Spleen (tissue), 11 donors: Measurements from ENCODE around the gene CDX2. TPM values are rescaled to one million over a fixed set of nuclear protein-coding genes. Genes with fewer than 3 reads are reported as not detected.

ENCODE experiments used
- DNase-seq: peaks from one replicate; pipeline ENCODE4 v3.0.0-alpha.2; 2020
- H3K27ac ChIP-seq, 8 donors: fragments of 200-600 bp; sonication (generic) in 7 of 8; 1 replicate in 4 of 8; 2 replicates in 4 of 8; pipeline versions ENCODE4 v1.5.0 to v1.8.0; 2016 to 2021; ENCODE audit warnings: inconsistent platforms in 4 of 8, mild to moderate bottlenecking in 4 of 8, moderate library complexity in 1 of 8
- H3K27me3 ChIP-seq, 7 donors: fragments of 200-600 bp; sonication (generic) in 6 of 7; replicated peaks in 1 of 7; 1 replicate in 4 of 7; 2 replicates in 3 of 7; pipeline versions ENCODE4 v1.5.0 to v1.8.0; 2016 to 2021; ENCODE audit warnings: inconsistent platforms in 3 of 7, mild to moderate bottlenecking in 1 of 7
- H3K36me3 ChIP-seq, 6 donors: fragments of 200-600 bp; sonication (generic) in 5 of 6; 1 replicate in 4 of 6; 2 replicates in 2 of 6; pipeline versions ENCODE4 v1.5.0 to v1.8.0; 2016 to 2021; ENCODE audit warnings: inconsistent platforms in 2 of 6
- H3K4me1 ChIP-seq, 6 donors: fragments of 200-600 bp; sonication (generic) in 5 of 6; 1 replicate in 3 of 6; 2 replicates in 3 of 6; pipeline versions ENCODE4 v1.5.0 to v1.8.0; 2016 to 2021; ENCODE audit warnings: inconsistent platforms in 3 of 6
- H3K4me3 ChIP-seq, 8 donors: fragments of 200-600 bp; sonication (generic) in 7 of 8; 1 replicate in 4 of 8; 2 replicates in 4 of 8; pipeline versions ENCODE4 v1.5.0 to v1.8.0; 2016 to 2021; ENCODE audit warnings: inconsistent platforms in 4 of 8, mild to moderate bottlenecking in 4 of 8, moderate library complexity in 2 of 8
- H3K9me3 ChIP-seq, 8 donors: fragments of 200-600 bp; sonication (generic) in 7 of 8; 1 replicate in 4 of 8; 2 replicates in 4 of 8; pipeline versions ENCODE4 v1.5.0 to v1.8.0; 2016 to 2021; ENCODE audit warnings: inconsistent platforms in 4 of 8
- CTCF ChIP-seq, 11 experiments: fragments of 200-600 bp in 7 of 11; fragments of 450-650 bp in 4 of 11; sonication (generic) in 4 of 11; IDR thresholded peaks in 8 of 11; conservative IDR thresholded peaks in 3 of 11; 1 replicate in 7 of 11; 2 replicates in 4 of 11; pipeline versions ENCODE4 v1.4.0 to v1.8.0; 2016 to 2021; ENCODE audit warnings: antibody characterized with exemption in 11 of 11, inconsistent platforms in 4 of 11, mild to moderate bottlenecking in 1 of 11
- POLR2A ChIP-seq, 3 donors: fragments of 450-650 bp; IDR thresholded peaks; one replicate each; pipeline ENCODE4 v1.5.1; 2017; ENCODE audit warnings: antibody characterized with exemption in 3 of 3, mild to moderate bottlenecking in 1 of 3
- POLR2AphosphoS5 ChIP-seq, 3 donors: sonication (generic); formaldehyde crosslinking; IDR thresholded peaks; one replicate each; pipeline ENCODE4 v1.5.1; 2017; ENCODE audit warnings: antibody characterized with exemption in 3 of 3
- WGBS, 5 donors: extraction: QIAGEN DNeasy Blood & Tissue Kit in 3 of 5; methylation state at CpG; one replicate each; pipeline versions ENCODE4 v1.1.5 to v1.1.7; 2013 to 2018; 5-methylcytosine and 5-hydroxymethylcytosine counted together
- intact Hi-C: fragments of 100-400 bp; cut with DNase I; formaldehyde crosslinking; loops from one replicate; pipeline ENCODE4 v1.15.0; 2023; ENCODE audit warnings: low total_unique reads
- polyA plus RNA-seq, 3 donors: library from polyadenylated mRNA; stranded (reverse); fragments of 200-250 nt; gene quantifications; one replicate each; pipeline ENCODE4 v1.2.1, GENCODE V29; 2013
- total RNA-seq, 7 donors: library from RNA; depleted of rRNA in 3 of 7; stranded (reverse); fragments of >200 nt in 3 of 7; fragmentation: NEBNext Ultra II Directional in 4 of 7; extraction: Animal tissue kit (Norgen Biotek cat#: 25700) in 4 of 7; gene quantifications; one replicate each; pipeline versions ENCODE4 v1.1.0 to v1.2.1, GENCODE V29; 2016 to 2021
- donor health status: healthy with polysubstance abuse.
- donor health status: DM: no; HTN: no; CAD: no; lungs with moderate emphysema.
- donor health status: DM: no; HTN: no; CAD: no.
- donor health status: Bipolar disorder and iron deficiency.
- donor health status: healthy.
- donor health status: DM: no; HTN: no; CAD: no.
- donor health status: DM: yes; HTN: yes; CAD: no.

CDX2 gene
- total and polyA plus RNA-seq, 10 donors: 0.02 to 0.03 TPM; not detected in 8

- no peak for TF ChIP-seq POLR2AphosphoS5 (IDR thresholded peaks at IDR 0.05)
- no peak for TF ChIP-seq POLR2A (IDR thresholded peaks at IDR 0.05)
- TF ChIP-seq CTCF (IDR thresholded peaks at IDR 0.05 in 8 of 11, conservative IDR thresholded peaks at IDR 0.05 in 3 of 11): no peak
- H3K4me1 ChIP-seq: peaks cover 20 to 76% (median 60%) of the 10 kb centered on the region in 6 donors
- peak overlapping the region in 1 of 8 donors; percentile 41 for H3K4me3 ChIP-seq
- peaks cover 0 to 5% (median 0%) of the 10 kb centered on the region in 8 donors for H3K9me3 ChIP-seq
- intact Hi-C loops: no loop called here
- DNase-seq: no peak
- no peak overlapping the region for H3K27ac ChIP-seq
- no peaks in the 10 kb centered on the region for H3K36me3 ChIP-seq
- peaks cover 27 to 100% (median 100%) of the 10 kb centered on the region in 7 donors for H3K27me3 ChIP-seq
- WGBS, 5 donors: 2 to 11% (median 4%) methylated on average over 18 to 46 of the region's 46 CpGs
Measured at GRCh38 chr13:27924529-27925141, 44.5 kb downstream of the CDX2 start.

- WGBS, 5 donors: 4 to 10% (median 6%) methylated on average over 32 to 48 of the region's 48 CpGs
- no peak overlapping the region for H3K27ac ChIP-seq
- H3K4me3 ChIP-seq: peak overlapping the region in 1 of 8 donors; percentile 41
- H3K9me3 ChIP-seq: peaks cover 0 to 5% (median 0%) of the 10 kb centered on the region in 8 donors
- no peak for DNase-seq
- peaks cover 32 to 100% (median 100%) of the 10 kb centered on the region in 7 donors for H3K27me3 ChIP-seq
- no peaks in the 10 kb centered on the region for H3K36me3 ChIP-seq
- intact Hi-C loops: no loop called here
- H3K4me1 ChIP-seq: peaks cover 23 to 79% (median 61%) of the 10 kb centered on the region in 6 donors
- TF ChIP-seq POLR2A (IDR thresholded peaks at IDR 0.05) (no peak), CTCF (IDR thresholded peaks at IDR 0.05 in 8 of 11, conservative IDR thresholded peaks at IDR 0.05 in 3 of 11) (no peak), POLR2AphosphoS5 (IDR thresholded peaks at IDR 0.05) (no peak)
Measured at GRCh38 chr13:27923794-27924528, 45.2 kb downstream of the CDX2 start.

- no peak for TF ChIP-seq POLR2A (IDR thresholded peaks at IDR 0.05)
- TF ChIP-seq CTCF (IDR thresholded peaks at IDR 0.05 in 8 of 11, conservative IDR thresholded peaks at IDR 0.05 in 3 of 11): no peak
- TF ChIP-seq POLR2AphosphoS5 (IDR thresholded peaks at IDR 0.05): no peak
- peaks cover 29 to 100% (median 100%) of the 10 kb centered on the region in 7 donors for H3K27me3 ChIP-seq
- peaks cover 23 to 78% (median 59%) of the 10 kb centered on the region in 6 donors for H3K4me1 ChIP-seq
- no peak for DNase-seq
- H3K36me3 ChIP-seq: no peaks in the 10 kb centered on the region
- intact Hi-C loops: no loop called here
- WGBS, 5 donors: 7 to 10% (median 8%) methylated on average over 17 to 24 of the region's 24 CpGs
- no peak overlapping the region for H3K27ac ChIP-seq
- no peak overlapping the region for H3K4me3 ChIP-seq
- H3K9me3 ChIP-seq: peaks cover 0 to 8% (median 0%) of the 10 kb centered on the region in 8 donors
Measured at GRCh38 chr13:27922883-27923612, 46.1 kb downstream of the CDX2 start.
